Lung (tissue), 16 donors: ENCODE measurements around the gene TCIRG1. TPM values are rescaled to one million over a fixed set of nuclear protein-coding genes. Genes with fewer than 3 reads are reported as not detected.
"Not testable (repeated sequence)": the region's sequence is repeated elsewhere in the genome, so short reads cannot be mapped to it uniquely, and the experiment has no call there.

Experiments used
- ATAC-seq: fragments of 200-7000 bp; cut with Tn5 transposase; one replicate; pipeline ENCODE4 v1.9.1; 2020; ENCODE audit warnings: moderate number of reproducible peaks; ENCODE audit not compliant: insufficient read depth, low FRiP score
- DNase-seq, 3 donors: peaks; one replicate each; pipeline ENCODE4 v3.0.0-alpha.2; 2013 to 2017
- H3K27ac ChIP-seq, 2 donors: one replicate each; pipeline ENCODE4 v1.5.1; 2013; ENCODE audit warnings: mild to moderate bottlenecking in 2 of 2, moderate library complexity in 2 of 2, control low read depth in 1 of 2, inconsistent platforms in 1 of 2, low read depth in 1 of 2, low read length in 1 of 2
- H3K27me3 ChIP-seq, 3 donors: one replicate each; pipeline ENCODE4 v1.5.1; 2013; ENCODE audit warnings: low read length in 2 of 3; ENCODE audit not compliant: control insufficient read depth in 3 of 3, insufficient read depth in 3 of 3
- H3K36me3 ChIP-seq, 4 donors: one replicate each; pipeline ENCODE4 v1.5.1; 2013; ENCODE audit warnings: low read length in 4 of 4, mild to moderate bottlenecking in 1 of 4, moderate library complexity in 1 of 4; ENCODE audit not compliant: control insufficient read depth in 4 of 4, insufficient read depth in 4 of 4
- H3K4me1 ChIP-seq, 5 donors: one replicate each; pipeline ENCODE4 v1.5.1; 2013; ENCODE audit warnings: low read length in 5 of 5, mild to moderate bottlenecking in 2 of 5, moderate library complexity in 1 of 5; ENCODE audit not compliant: control insufficient read depth in 5 of 5, insufficient read depth in 5 of 5
- H3K4me3 ChIP-seq: one replicate; pipeline ENCODE4 v1.5.1; 2013; ENCODE audit warnings: mild to moderate bottlenecking, control low read depth, moderate library complexity
- H3K9ac ChIP-seq, 2 donors: one replicate each; pipeline ENCODE4 v1.5.1; 2013; ENCODE audit warnings: low read length in 2 of 2, control low read depth in 1 of 2; ENCODE audit not compliant: insufficient read depth in 1 of 2
- H3K9me3 ChIP-seq, 4 donors: one replicate each; pipeline ENCODE4 v1.5.1; 2013; ENCODE audit warnings: low read length in 3 of 4, mild to moderate bottlenecking in 1 of 4, moderate library complexity in 1 of 4; ENCODE audit not compliant: control insufficient read depth in 4 of 4, insufficient read depth in 3 of 4
- WGBS, 2 donors: extraction: QIAGEN DNeasy Blood & Tissue Kit; methylation state at CpG; one replicate each; pipeline ENCODE4 v1.1.7; 2013; 5-methylcytosine and 5-hydroxymethylcytosine counted together
- long read RNA-seq, 5 donors: transcript quantifications; one replicate each; lab custom pipeline, GENCODE V29; 2026
- polyA plus RNA-seq, 2 donors: library from polyadenylated mRNA; stranded (reverse); fragments of 200-250 nt; gene quantifications; one replicate each; pipeline ENCODE4 v1.2.1, GENCODE V29; 2013
- total RNA-seq, 2 donors: library from RNA; depleted of rRNA in 1 of 2; stranded (reverse); fragments of >200 nt in 1 of 2; gene quantifications; one replicate each; pipeline ENCODE4 v1.2.1, GENCODE V29; 2014 to 2021
- TF ChIP-seq, protein P1 (sequence below): IDR thresholded peaks from 2 replicates; pipeline ENCODE4 v1.5.1; 2012; ENCODE audit warnings: mild to moderate bottlenecking; ENCODE audit errors: control extremely low read depth, extremely low read depth
- donor health status: control.
- donor health status: control.
- donor health status: Bipolar disorder and iron deficiency.
- donor health status: healthy.
- donor health status: DM: yes; HTN: yes; CAD: no.

TCIRG1 gene, protein sequence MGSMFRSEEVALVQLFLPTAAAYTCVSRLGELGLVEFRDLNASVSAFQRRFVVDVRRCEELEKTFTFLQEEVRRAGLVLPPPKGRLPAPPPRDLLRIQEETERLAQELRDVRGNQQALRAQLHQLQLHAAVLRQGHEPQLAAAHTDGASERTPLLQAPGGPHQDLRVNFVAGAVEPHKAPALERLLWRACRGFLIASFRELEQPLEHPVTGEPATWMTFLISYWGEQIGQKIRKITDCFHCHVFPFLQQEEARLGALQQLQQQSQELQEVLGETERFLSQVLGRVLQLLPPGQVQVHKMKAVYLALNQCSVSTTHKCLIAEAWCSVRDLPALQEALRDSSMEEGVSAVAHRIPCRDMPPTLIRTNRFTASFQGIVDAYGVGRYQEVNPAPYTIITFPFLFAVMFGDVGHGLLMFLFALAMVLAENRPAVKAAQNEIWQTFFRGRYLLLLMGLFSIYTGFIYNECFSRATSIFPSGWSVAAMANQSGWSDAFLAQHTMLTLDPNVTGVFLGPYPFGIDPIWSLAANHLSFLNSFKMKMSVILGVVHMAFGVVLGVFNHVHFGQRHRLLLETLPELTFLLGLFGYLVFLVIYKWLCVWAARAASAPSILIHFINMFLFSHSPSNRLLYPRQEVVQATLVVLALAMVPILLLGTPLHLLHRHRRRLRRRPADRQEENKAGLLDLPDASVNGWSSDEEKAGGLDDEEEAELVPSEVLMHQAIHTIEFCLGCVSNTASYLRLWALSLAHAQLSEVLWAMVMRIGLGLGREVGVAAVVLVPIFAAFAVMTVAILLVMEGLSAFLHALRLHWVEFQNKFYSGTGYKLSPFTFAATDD
- 100 to 1,000 TPM in 1 of 2 donors, 10 to 100 TPM in 1; 70.2 to 322 TPM for total RNA-seq
- 100 to 1,000 TPM; 244 to 438 TPM for polyA plus RNA-seq
- long read RNA-seq, donor 1, partial matches to known transcripts = 0 of 2 reads
- long read RNA-seq, donor 1, other reads (novel, unspliced or antisense) = 0 of 2 reads
- long read RNA-seq, donor 2 = 0 reads
- long read RNA-seq, donor 3, partial matches to known transcripts = 9 of 9 reads
- long read RNA-seq, donor 3, other reads (novel, unspliced or antisense) = 0 of 9 reads
- long read RNA-seq, donor 4, partial matches to known transcripts = 11 of 12 reads
- long read RNA-seq, donor 4, other reads (novel, unspliced or antisense) = 0 of 12 reads
- long read RNA-seq, donor 5, partial matches to known transcripts = 13 of 13 reads
- long read RNA-seq, donor 5, other reads (novel, unspliced or antisense) = 0 of 13 reads

- peaks cover 0 to 26% (median 3%) of the 10 kb centered on the region in 4 donors for H3K36me3 ChIP-seq
- H3K4me1 ChIP-seq = peaks cover 0 to 29% (median 18%) of the 10 kb centered on the region in 5 donors
- 4 to 5% methylated on average over 47 to 51 of the region's 51 CpGs for WGBS, 2 donors
- TF ChIP-seq, protein P1, sequence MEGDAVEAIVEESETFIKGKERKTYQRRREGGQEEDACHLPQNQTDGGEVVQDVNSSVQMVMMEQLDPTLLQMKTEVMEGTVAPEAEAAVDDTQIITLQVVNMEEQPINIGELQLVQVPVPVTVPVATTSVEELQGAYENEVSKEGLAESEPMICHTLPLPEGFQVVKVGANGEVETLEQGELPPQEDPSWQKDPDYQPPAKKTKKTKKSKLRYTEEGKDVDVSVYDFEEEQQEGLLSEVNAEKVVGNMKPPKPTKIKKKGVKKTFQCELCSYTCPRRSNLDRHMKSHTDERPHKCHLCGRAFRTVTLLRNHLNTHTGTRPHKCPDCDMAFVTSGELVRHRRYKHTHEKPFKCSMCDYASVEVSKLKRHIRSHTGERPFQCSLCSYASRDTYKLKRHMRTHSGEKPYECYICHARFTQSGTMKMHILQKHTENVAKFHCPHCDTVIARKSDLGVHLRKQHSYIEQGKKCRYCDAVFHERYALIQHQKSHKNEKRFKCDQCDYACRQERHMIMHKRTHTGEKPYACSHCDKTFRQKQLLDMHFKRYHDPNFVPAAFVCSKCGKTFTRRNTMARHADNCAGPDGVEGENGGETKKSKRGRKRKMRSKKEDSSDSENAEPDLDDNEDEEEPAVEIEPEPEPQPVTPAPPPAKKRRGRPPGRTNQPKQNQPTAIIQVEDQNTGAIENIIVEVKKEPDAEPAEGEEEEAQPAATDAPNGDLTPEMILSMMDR = no peak
- H3K9ac ChIP-seq = peak within 1 kb of the TSS; percentile 21 to 49
- DNase-seq = peak; percentile 74 to 87 (median 75)
- H3K4me3 ChIP-seq = peak within 1 kb of the TSS; percentile 55
- peak within 1 kb of the TSS; percentile 61 to 95 for H3K27ac ChIP-seq
- peak; percentile 78 for ATAC-seq
- no peaks in the 10 kb centered on the region for H3K27me3 ChIP-seq
- no peaks in the 10 kb centered on the region for H3K9me3 ChIP-seq
These were observed at the start of gene TCIRG1 for GRCh38 chr11:68038718-68039525. TCIRG1 (plus strand) TSS chr11:68039025; CDS start chr11:68041272, 2,247 bp downstream.

DNA sequence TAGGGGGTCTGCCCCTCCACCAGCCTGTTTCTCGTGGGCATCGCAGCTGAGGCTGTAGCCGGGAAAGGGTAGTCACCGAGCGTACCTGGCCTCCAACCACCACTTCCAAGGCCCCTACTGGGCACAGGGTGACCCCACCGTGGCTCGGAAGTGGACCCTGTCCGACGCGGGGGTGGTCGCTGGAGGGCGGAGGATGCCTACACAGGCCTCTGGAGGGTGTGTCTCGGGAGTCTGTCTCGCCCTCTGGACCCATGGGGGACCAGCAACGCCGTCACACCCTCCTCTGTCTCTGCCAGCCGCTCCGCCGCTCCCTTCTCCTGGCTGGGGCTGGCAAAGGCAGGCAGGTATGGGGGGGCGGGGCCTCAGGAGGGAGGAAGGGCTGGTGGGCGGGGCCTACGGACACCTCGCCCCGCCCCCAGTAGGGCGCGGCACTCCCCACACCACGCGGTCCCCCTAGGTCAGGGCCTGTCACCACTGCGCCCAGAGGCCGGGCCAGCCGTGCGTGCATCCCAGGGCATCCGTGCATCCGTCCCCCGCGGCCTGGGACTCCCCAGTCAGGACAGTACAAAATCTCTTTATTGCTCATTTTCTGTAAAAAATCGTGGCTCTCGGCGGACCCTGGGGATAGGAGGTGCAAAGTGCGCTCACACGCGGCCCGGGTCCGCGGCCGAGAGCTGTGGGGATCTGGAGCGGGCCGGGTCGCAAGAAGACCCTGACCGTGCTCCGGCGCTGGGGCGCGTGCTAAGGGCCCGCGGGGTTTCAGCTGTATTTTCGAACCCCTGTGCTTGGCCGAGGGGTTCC lies 48.1 kb upstream of the TCIRG1 start:
- H3K36me3 ChIP-seq, ATAC-seq, H3K9me3 ChIP-seq, H3K9ac ChIP-seq, H3K4me1 ChIP-seq, H3K27ac ChIP-seq, H3K4me3 ChIP-seq, H3K27me3 ChIP-seq, DNase-seq: not testable (repeated sequence)
- WGBS, 2 donors = 33 to 45% methylated on average over 38 to 50 of the region's 58 CpGs

DNA sequence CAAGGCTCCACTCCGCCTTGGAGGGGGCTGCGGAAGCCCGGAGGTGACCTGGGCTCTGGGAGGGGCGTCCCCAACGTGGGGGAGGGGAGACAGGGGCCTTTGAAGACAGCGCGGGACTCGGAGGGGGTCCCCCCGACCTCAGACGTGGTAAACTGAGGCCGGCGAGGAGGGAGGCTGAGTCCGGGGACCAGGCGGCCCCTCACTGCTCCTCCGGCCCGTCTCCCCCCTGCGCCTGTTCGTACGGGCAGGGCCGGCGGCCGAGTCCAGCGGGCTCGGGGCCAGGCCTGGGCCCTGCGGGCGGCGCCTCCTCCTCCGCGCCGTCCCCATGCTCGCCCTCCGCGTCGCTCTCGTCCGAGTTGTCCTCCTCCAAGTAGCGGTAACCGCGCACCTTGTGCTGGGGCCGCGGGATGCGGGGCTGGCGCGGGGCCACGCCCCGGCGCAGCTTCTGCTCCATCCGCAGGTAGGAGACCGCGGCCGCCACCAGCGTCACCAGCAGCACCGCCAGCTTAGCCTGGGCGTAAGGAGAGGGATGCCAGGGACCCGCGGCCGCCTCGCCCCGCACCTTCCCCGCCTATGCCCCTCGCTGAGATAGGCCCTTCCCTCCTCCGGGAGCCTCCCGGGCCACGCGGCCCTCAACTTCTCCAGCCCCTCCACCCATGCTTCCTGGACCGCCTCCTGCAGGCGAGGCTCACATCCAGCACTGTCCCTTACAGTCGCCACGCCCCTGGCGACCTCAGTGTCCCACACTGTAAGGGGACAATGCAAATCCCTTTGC lies 47.3 kb upstream of the TCIRG1 start:
- H3K27ac ChIP-seq, H3K36me3 ChIP-seq, ATAC-seq, H3K9me3 ChIP-seq, H3K27me3 ChIP-seq, H3K9ac ChIP-seq, H3K4me3 ChIP-seq, DNase-seq, H3K4me1 ChIP-seq: not testable (repeated sequence)
- WGBS, 2 donors = 47 to 52% methylated on average over 22 to 70 of the region's 70 CpGs
